HEK293 (cell line): ENCODE data around the gene BCAN.

Experiments used
- ATF2 ChIP-seq: fragments of 450-650 bp; formaldehyde crosslinking; IDR thresholded peaks from 2 replicates; pipeline ENCODE4 v1.5.1; 2016; ENCODE audit warnings: missing biosample characterization, missing genetic modification characterization, low read depth
- BCL6B ChIP-seq: fragments of 450-650 bp; formaldehyde crosslinking; IDR thresholded peaks from 2 replicates; pipeline ENCODE4 v1.5.1; 2017; ENCODE audit warnings: missing biosample characterization, missing genetic modification characterization
- GLI4 ChIP-seq: fragments of 450-650 bp; formaldehyde crosslinking; IDR thresholded peaks from 2 replicates; pipeline ENCODE4 v1.5.1; 2016; ENCODE audit warnings: missing biosample characterization, missing genetic modification characterization
- KLF16 ChIP-seq: fragments of 450-650 bp; formaldehyde crosslinking; IDR thresholded peaks from 2 replicates; pipeline ENCODE4 v1.5.1; 2017; ENCODE audit warnings: missing biosample characterization, missing genetic modification characterization
- KLF17 ChIP-seq: fragments of 450-650 bp; formaldehyde crosslinking; IDR thresholded peaks from 2 replicates; pipeline ENCODE4 v1.5.1; 2016; ENCODE audit warnings: missing biosample characterization, missing genetic modification characterization
- PRDM10 ChIP-seq: fragments of 450-650 bp; formaldehyde crosslinking; IDR thresholded peaks from 2 replicates; pipeline ENCODE4 v1.5.1; 2016; ENCODE audit warnings: missing biosample characterization, missing genetic modification characterization
- PRDM6 ChIP-seq: fragments of 450-650 bp; formaldehyde crosslinking; IDR thresholded peaks from 2 replicates; pipeline ENCODE4 v1.5.1; 2017; ENCODE audit warnings: missing biosample characterization, missing genetic modification characterization
- SP2 ChIP-seq: fragments of 450-650 bp; formaldehyde crosslinking; IDR thresholded peaks from 2 replicates; pipeline ENCODE4 v1.5.1; 2016; ENCODE audit warnings: missing biosample characterization, missing genetic modification characterization
- YY1 ChIP-seq: fragments of 450-650 bp; formaldehyde crosslinking; IDR thresholded peaks from 2 replicates; pipeline ENCODE4 v1.5.1; 2018; ENCODE audit warnings: missing biosample characterization, missing genetic modification characterization
- ZBTB17 ChIP-seq: fragments of 450-650 bp; formaldehyde crosslinking; IDR thresholded peaks from 2 replicates; pipeline ENCODE4 v1.5.1; 2016; ENCODE audit warnings: missing biosample characterization, missing genetic modification characterization
- ZBTB20 ChIP-seq: fragments of 450-650 bp; formaldehyde crosslinking; IDR thresholded peaks from 2 replicates; pipeline ENCODE4 v1.5.1; 2016; ENCODE audit warnings: missing biosample characterization, missing genetic modification characterization
- ZBTB21 ChIP-seq: fragments of 450-650 bp; formaldehyde crosslinking; IDR thresholded peaks from 2 replicates; pipeline ENCODE4 v1.5.1; 2017; ENCODE audit warnings: missing biosample characterization, missing genetic modification characterization
- ZBTB49 ChIP-seq: fragments of 450-650 bp; formaldehyde crosslinking; IDR thresholded peaks from 2 replicates; pipeline ENCODE4 v1.5.1; 2016; ENCODE audit warnings: missing biosample characterization, missing genetic modification characterization, low read depth
- ZNF112 ChIP-seq: fragments of 450-650 bp; formaldehyde crosslinking; IDR thresholded peaks from 2 replicates; pipeline ENCODE4 v1.5.0; 2017; ENCODE audit warnings: missing biosample characterization, missing genetic modification characterization
- ZNF140 ChIP-seq: fragments of 450-650 bp; formaldehyde crosslinking; IDR thresholded peaks from 2 replicates; pipeline ENCODE4 v1.5.1; 2016; ENCODE audit warnings: missing biosample characterization, missing genetic modification characterization
- ZNF155 ChIP-seq: fragments of 450-650 bp; formaldehyde crosslinking; IDR thresholded peaks from 2 replicates; pipeline ENCODE4 v1.5.1; 2016; ENCODE audit warnings: missing biosample characterization, missing genetic modification characterization
- ZNF169 ChIP-seq: fragments of 450-650 bp; formaldehyde crosslinking; IDR thresholded peaks from 2 replicates; pipeline ENCODE4 v1.5.1; 2016; ENCODE audit warnings: missing biosample characterization, missing genetic modification characterization
- ZNF24 ChIP-seq: fragments of 450-650 bp; formaldehyde crosslinking; IDR thresholded peaks from 2 replicates; pipeline ENCODE4 v1.5.1; 2016; ENCODE audit warnings: missing biosample characterization, missing genetic modification characterization
- ZNF366 ChIP-seq: fragments of 450-650 bp; formaldehyde crosslinking; conservative IDR thresholded peaks from 2 replicates; pipeline ENCODE4 v1.5.1; 2016; ENCODE audit warnings: missing biosample characterization, missing genetic modification characterization
- ZNF544 ChIP-seq: fragments of 450-650 bp; formaldehyde crosslinking; IDR thresholded peaks from 2 replicates; pipeline ENCODE4 v1.5.0; 2017; ENCODE audit warnings: missing biosample characterization, missing genetic modification characterization
- ZNF626 ChIP-seq: fragments of 450-650 bp; sonication (Bioruptor Pico); formaldehyde crosslinking; IDR thresholded peaks from 2 replicates; pipeline ENCODE4 v1.5.1; 2018; ENCODE audit warnings: missing biosample characterization, missing genetic modification characterization, inconsistent platforms
- ZNF660 ChIP-seq: fragments of 450-650 bp; IDR thresholded peaks from 2 replicates; pipeline ENCODE4 v1.5.1; 2018; ENCODE audit warnings: missing biosample characterization, mild to moderate bottlenecking, missing genetic modification characterization
- ZNF701 ChIP-seq: fragments of 450-650 bp; formaldehyde crosslinking; IDR thresholded peaks from 2 replicates; pipeline ENCODE4 v1.5.1; 2016; ENCODE audit warnings: missing biosample characterization, missing genetic modification characterization
- ZNF704 ChIP-seq: fragments of 450-650 bp; formaldehyde crosslinking; IDR thresholded peaks from 2 replicates; pipeline ENCODE4 v1.5.1; 2016; ENCODE audit warnings: missing biosample characterization, missing genetic modification characterization
- ZNF776 ChIP-seq: fragments of 450-650 bp; formaldehyde crosslinking; IDR thresholded peaks from 2 replicates; pipeline ENCODE4 v1.5.0; 2017; ENCODE audit warnings: missing biosample characterization, missing genetic modification characterization, borderline replicate concordance
- ZSCAN5A ChIP-seq: fragments of 450-650 bp; formaldehyde crosslinking; IDR thresholded peaks from 2 replicates; pipeline ENCODE4 v1.5.1; 2016; ENCODE audit warnings: missing biosample characterization, missing genetic modification characterization

BCAN gene

GRCh38 chr1:156657741-156658319 is 15.9 kb downstream of the BCAN start (continued):
- TF ChIP-seq PRDM10 (tag by site-specific recombination) = no peak
- TF ChIP-seq ZNF155 (tag by site-specific recombination) = no peak
- no peak for TF ChIP-seq KLF17 (tag by site-specific recombination)
- TF ChIP-seq ZNF626 = no peak
- no peak for TF ChIP-seq ATF2 (tag by site-specific recombination)
- TF ChIP-seq YY1 = no peak
- no peak for TF ChIP-seq BCL6B (tag by site-specific recombination)
- TF ChIP-seq PRDM6 (tag by site-specific recombination) = no peak
- TF ChIP-seq ZNF660 (tag by site-specific recombination) = no peak
- TF ChIP-seq ZNF704 (tag by site-specific recombination) = no peak
- TF ChIP-seq ZNF366 (tag by site-specific recombination) = peak; percentile 57
- TF ChIP-seq ZBTB49 = no peak
- no peak for TF ChIP-seq ZSCAN5A (tag by site-specific recombination)
- no peak for TF ChIP-seq KLF16 (tag by site-specific recombination)
- peak; percentile 50; the same call in 1 of the 2 replicates for TF ChIP-seq ZBTB20 (tag by site-specific recombination)
- TF ChIP-seq ZNF112 (tag by site-specific recombination) = no peak
- no peak for TF ChIP-seq ZNF140 (tag by site-specific recombination)
- TF ChIP-seq ZNF169 (tag by site-specific recombination) = no peak
- no peak for TF ChIP-seq ZBTB21 (tag by site-specific recombination)
- no peak for TF ChIP-seq ZNF24 (tag by site-specific recombination)
- TF ChIP-seq ZNF701 (tag by site-specific recombination) = no peak
- no peak for TF ChIP-seq ZNF776 (tag by site-specific recombination)
- TF ChIP-seq ZBTB17 (tag by site-specific recombination) = peak; percentile 23; the same call in 1 of the 2 replicates
- TF ChIP-seq ZNF544 (tag by site-specific recombination) = no peak
- TF ChIP-seq SP2 (tag by site-specific recombination) = peak; percentile 16; the same call in 1 of the 2 replicates
- TF ChIP-seq GLI4 = 0 out of 2 replicates have a peak, but pooled peaks have one; percentile 15
